ENCODE measurements around the gene LCN2.
"Not testable (repeated sequence)": the region's sequence is repeated elsewhere in the genome, so short reads cannot be mapped to it uniquely, and the experiment has no call there.

The LCN2 gene

DNA sequence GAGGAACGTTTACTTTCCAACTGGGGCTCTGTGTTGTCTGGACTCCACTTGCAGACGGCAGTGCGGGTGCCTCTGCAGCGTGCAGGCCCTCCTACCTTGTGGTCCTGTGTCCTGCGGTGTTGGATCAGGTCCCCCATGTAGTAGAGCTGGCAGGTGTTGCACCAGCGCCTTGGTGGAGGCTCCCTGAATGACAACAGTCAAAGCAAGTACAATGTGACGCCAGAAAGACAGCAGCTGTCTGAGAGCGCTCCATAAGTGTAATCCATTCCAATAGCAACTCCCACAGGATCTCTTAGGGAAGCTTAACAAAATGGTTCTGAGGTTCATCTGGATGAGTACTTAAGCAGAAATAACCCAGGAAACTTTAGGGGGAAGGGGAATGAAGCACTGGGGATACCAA lies 20.7 kb downstream of the LCN2 start:
- no peak for DNase-seq

DNA sequence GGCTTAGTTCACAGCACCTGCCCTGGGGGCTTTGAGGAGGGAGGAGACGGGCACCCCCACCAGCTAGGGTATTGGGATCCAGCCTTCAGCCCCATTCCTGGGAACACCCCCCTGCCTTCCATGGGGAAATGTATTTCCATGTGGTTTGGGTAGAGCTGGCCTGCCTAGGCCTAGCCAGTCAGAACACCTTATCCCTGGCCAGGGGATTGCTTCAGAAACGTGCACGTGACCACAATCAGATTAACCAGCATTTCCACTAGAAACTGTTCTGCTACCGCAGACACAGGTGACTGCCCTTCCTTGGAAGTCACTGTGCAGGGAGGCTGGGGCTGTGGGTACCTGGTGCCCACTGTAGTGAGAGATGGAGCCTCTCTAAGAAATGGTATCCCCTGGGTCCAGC lies 24.8 kb downstream of the LCN2 start:
- no peak for DNase-seq

DNA sequence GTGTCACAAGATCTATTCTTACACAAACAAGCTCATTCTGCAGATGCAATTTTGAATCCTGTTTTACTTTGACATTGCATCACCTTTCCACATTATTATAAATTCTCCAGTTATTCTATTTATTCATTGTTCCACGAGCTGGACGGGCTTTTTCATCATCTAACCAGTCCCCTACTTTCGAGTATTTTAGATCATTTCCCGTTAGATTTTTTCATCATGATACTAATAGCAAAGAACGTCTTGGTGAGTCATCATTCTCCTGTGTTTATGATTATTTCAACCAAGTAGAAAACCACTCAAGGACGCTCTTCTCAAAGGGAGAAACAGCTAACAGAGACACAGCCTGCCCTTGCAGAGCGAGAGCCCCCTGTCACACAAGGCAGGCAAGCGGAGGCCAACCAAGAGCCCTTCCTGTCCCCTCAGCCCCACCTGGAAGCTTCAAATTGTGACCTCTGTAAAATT lies 25.9 kb downstream of the LCN2 start:
- no peak for DNase-seq

DNA sequence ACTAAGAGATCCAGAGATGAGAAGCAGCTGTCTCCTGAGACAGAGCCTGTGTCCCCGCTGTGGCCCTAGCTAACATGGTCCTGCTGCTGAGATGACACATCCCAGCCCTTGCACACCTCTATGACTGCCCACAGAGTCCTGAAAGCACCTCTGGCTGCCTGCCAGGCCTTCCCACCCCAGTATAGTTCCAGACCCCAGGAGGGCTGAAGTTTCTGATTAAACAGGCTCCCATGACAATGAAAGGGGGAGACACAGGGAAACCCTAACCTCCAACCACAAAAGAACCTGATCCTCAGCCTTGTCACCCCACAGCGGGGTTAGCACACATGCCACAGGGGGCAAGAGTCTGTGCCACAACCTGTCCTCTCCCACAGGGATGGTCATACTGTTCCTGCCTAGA lies 26.5 kb downstream of the LCN2 start:
- no peak for DNase-seq

DNA sequence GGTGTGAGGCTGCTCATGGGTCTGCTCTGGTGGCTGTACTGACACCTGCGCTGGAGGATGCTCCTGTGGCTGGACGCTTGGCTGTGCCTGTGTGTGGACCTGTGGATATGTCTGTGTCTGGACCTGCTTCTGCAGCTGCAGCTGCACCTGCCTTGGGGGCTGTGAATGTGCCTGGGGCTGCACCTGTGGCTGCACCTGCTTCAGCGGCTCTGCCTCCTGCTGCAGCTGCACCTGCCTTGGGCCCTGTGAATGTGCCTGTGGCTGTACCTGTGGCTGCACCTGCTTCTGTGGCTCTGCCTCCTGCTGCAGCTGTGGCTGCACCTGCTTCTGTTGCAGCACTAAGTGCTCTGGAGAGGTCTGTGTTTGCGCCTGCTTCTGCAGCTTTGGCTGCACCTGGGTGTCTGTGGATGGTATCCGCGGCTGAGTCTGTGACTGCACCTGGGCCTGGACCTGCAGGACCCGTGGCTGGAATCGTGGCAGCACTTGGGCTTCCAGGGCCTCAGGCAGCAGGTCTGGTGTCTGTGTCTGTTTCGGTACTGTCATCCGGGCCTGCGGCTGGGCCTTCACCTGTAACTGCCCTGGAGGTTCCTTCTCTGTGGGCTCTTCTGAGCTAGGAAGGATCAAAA lies 29.7 kb downstream of the LCN2 start:
- DNase-seq = no peak

GRCh38 chr9:128180001-128180400 lies 30.7 kb downstream of the LCN2 start:
- no peak for DNase-seq

DNA sequence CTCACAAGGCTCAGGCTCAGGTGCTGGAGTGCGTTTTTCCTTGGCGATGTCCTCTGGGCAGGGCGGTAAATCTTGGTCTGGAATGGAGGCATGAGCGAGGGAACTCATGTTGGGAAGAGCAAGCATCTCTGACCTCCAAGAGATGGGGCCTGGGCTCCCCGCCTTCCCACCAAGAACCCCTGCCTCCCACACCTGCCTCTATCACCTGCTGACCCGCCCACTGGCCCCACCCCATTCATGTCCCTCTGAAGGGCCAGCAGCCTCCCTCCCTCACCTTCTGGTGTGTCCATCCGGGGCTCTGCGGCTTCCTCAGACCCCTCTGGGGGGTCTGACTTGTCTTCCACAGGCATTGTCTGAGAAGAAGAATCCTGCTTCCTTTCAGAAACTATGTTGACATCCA lies 31.2 kb downstream of the LCN2 start:
- DNase-seq = no peak

DNA sequence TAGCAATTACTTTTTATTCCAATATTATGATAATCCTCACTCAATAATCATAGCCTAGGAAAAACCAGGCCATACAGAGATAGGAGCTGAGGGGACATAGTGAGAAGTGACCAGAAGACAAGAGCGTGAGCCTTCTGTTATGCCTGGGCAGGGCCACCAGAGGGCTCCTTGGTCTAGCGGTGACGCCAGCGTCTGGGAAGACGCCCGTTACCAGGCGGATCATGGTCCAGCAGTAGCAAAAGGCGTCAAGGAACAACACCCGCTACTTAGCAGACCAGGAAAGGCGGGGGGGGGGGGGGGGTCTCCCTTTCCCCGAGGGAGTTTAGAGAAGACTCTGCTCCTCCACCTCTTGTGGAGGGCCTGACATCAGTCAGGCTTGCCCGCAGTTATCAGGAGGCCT lies 32.2 kb downstream of the LCN2 start:
- not testable (repeated sequence) for DNase-seq

DNA sequence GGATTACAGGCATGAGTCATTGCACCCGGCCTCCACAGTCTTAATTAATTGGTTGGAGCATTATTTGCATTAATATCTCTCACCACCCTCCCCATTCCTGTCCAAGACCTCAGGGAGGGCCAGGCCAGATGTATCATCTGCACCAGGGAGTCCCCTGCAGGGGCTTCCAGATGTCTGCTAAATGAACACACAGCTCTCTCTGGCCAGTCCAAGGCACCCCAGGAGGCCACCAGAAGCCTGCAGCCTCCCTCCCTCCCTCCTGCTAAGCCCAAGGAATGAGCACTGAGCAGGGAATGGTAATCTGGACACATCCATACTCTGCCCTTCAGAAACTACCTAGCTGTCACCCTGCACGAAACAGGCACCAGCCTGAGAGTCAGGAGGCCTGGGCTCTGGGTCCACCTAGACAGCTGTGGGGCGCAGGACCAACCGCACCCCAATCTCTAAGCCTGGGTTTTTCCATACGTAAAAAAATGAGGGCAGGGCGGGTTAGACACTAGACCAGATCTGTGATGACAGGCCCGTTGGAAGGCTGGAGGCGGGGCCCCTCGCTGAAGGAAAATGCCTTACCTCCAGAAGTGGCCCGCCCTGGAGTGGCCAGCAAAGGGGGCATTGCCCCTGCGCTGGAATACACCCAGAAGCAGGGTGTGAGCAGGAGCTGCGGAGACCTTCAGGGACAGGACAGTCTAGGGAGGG lies 33.8 kb downstream of the LCN2 start:
- DNase-seq = no peak

GRCh38 chr9:128185979-128186965 lies 37.0 kb downstream of the LCN2 start:
- no peak for DNase-seq

GRCh38 chr9:128187361-128187760 lies 38.1 kb downstream of the LCN2 start:
- DNase-seq = no peak

- no peak for DNase-seq
Measured at GRCh38 chr9:128188209-128188608, 39.0 kb downstream of the LCN2 start.

DNA sequence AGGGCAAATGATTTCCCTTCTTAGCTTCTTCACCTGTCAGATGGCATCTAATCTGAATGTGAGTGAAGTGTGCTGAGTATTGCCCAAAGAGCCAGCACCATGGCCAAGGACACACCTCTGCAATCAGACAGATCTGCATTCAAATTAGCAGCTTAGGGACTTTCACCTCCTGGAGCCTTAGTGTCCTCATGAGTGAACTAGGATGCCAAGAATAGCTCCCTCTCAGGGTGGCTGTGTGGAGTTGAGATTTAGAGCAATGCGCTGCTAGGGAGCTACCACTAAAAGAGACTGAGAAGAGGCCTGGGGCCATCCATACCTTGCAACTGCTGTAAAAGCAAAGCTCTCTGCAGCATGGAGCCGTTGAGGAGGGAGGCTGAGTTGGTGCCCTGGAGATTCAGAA lies 40.8 kb downstream of the LCN2 start:
- DNase-seq = no peak

DNA sequence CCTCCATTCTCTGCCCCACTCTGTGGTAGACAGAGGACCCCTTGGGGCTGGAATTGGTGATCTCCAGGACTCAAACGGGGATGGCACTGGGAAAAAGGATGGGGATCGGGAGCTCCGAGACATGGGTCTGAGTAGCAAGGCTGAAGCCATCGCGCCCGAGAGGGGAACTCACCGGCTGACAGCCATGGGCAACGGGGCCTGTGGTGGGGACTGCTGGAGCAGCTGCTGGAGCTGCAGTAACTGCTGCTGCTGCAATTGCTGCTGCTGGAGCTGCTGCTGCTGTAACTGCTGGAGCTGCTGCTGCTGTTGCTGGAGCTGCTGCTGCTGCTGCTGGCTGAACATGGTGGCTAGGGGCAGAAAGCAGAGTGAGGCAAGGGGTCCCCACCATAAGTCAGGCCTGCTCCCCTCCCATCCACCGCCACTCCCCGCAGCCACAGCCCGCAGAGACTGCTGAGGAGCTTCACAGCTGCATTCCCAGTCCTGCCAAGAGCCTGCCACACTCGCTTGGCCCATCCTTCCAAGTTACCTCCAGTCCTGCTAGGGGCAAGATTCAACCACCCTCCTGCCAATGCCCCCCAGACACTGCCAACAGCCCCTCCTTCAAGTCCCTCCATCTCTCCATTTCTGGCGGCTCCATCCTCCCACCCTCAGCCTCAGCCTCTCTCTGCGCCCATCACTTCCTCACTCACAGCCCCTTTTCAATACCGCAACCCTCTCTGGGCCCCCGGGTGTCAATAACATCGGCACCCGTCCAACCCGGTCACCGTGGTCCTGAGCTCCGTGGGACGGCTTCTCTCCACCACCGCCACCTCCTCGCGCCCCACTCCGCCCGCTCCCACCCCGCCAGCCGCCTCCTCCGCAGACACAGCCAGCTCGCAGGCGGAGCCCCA lies 41.5 kb downstream of the LCN2 start:
- peak; percentile 5 for DNase-seq

DNA sequence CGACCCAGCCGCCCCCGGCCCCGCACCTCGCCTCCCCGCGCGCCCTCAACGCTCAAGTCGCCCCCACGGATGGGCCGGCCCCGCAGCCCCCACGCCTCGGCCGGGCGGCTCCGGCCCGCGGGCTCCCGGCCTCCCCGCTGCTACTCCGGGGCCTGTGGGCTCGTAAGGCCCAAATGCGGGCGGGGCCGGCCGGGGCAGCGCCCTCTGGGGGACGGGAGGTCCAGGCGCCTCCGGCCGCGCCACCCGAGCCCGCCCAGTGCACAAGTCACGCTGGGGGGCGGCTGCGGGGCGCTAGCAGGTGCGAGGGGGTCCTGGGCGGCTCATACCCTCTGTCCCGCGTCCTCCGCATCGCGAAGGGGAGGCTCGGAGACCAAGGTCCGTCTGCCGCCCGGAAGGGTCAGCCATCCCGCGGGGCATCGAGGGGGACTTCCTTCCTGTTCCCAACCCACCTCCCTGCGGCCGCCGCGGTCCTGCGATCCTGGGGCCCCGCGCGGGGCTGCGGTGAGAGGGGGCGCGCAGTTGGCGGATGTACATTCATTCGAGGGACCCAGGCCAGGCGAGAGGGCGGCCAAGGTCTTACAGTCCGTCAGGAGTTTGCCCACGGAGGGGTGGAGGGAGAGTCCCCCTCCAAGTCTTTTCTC lies 42.3 kb downstream of the LCN2 start, which contains the start of gene CIZ1:
TSS of gene CIZ1 (minus strand) at position 167 of the 641 bp plus-strand sequence. CDS start 715 bp downstream, outside the sequence.
- peak; percentile 81 for DNase-seq

GRCh38 chr9:128192601-128193371 lies 43.5 kb downstream of the LCN2 start:
- peak; percentile 68 for DNase-seq

DNA sequence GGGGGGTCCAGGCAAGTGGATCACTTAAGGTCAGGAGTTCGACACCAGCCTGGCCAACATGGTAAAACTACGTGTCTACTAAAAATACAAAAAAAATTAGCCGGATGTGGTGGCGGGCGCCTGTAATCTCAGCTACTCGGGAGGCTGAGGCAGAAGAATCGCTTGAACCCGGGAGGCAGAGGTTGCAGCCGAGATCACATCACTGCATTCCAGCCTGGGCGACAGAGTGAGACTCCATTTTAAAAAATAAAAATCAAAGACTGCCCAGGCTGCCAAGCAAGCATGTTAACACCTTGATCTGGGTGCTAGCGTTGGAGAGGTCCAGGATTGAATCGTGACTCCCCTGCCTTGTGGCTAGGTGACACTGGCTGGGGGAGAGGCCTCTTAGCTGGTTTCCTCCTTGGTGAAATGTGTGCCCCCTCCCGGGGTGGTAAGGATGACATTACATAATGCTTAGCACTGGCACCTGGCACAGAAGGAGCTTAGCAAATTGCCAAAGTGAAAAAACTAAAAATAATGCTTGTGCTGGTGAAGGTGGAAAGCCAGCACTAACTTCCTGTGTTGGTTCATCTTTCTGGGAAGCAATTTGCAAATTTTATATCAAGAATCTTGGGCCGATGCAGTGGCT lies 44.3 kb downstream of the LCN2 start:
- no peak for DNase-seq

- DNase-seq = no peak
Measured at GRCh38 chr9:128201441-128202369, 52.5 kb downstream of the LCN2 start.

- no peak for DNase-seq
Measured at GRCh38 chr9:128202648-128203023, 53.4 kb downstream of the LCN2 start.

Data from CD4-positive, alpha-beta T cell treated with Interleukin-6 for 4 hours (primary cell).